ENCODE results near the gene SLC25A21.
"Not testable (repeated sequence)": the region's sequence is repeated elsewhere in the genome, so short reads cannot be mapped to it uniquely, and the experiment has no call there.

DNA sequence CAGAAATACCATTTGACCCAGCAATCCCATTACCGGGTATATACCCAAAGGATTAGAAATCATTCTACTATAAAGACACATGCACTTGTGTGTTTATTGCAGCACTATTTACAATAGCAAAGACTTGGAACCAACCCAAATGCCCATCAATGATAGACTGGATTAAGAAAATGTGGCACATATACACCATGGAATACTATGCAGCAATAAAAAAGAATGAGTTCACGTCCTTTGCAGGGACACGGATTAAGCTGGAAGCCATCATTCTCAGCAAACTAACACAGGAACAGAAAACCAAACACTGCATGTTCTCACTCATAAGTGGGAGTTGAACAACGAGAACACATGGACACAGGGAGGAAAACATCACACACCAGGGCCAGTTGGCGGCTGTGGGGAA, 357.6 kb downstream of the SLC25A21 start:
- TF ChIP-seq, protein P1, sequence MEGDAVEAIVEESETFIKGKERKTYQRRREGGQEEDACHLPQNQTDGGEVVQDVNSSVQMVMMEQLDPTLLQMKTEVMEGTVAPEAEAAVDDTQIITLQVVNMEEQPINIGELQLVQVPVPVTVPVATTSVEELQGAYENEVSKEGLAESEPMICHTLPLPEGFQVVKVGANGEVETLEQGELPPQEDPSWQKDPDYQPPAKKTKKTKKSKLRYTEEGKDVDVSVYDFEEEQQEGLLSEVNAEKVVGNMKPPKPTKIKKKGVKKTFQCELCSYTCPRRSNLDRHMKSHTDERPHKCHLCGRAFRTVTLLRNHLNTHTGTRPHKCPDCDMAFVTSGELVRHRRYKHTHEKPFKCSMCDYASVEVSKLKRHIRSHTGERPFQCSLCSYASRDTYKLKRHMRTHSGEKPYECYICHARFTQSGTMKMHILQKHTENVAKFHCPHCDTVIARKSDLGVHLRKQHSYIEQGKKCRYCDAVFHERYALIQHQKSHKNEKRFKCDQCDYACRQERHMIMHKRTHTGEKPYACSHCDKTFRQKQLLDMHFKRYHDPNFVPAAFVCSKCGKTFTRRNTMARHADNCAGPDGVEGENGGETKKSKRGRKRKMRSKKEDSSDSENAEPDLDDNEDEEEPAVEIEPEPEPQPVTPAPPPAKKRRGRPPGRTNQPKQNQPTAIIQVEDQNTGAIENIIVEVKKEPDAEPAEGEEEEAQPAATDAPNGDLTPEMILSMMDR (tag by site-specific recombination; IDR thresholded peaks at IDR 0.05): not testable (repeated sequence)
- not testable (repeated sequence) for TF ChIP-seq ZBTB44 (tag by site-specific recombination; IDR thresholded peaks at IDR 0.05); AEBP2 (tag by site-specific recombination; IDR thresholded peaks at IDR 0.05; ENCODE audit: borderline replicate concordance); YY1 (tag by site-specific recombination; IDR thresholded peaks at IDR 0.05); ZNF121 (tag by site-specific recombination; IDR thresholded peaks at IDR 0.05); ZNF76 (tag by site-specific recombination; IDR thresholded peaks at IDR 0.05; ENCODE audit: borderline replicate concordance, low read depth); ZNF133 (tag by site-specific recombination; IDR thresholded peaks at IDR 0.05); TCF7L2 (IDR thresholded peaks at IDR 0.05; ENCODE audit: borderline replicate concordance, low read depth, low read length)
